Measurements from ENCODE around the gene ZC3HAV1L.

GRCh38 chr7:139051655-139052054, 15.8 kb upstream of the ZC3HAV1L start:
- no peak for TF ChIP-seq EZH2 (IDR thresholded peaks at IDR 0.05; ENCODE audit: low read depth)
- TF ChIP-seq CTCF (conservative IDR thresholded peaks at IDR 0.05): no peak
